GM21423 (cell line): Measurements from ENCODE around the gene STRN.
"Not testable (repeated sequence)": the region's sequence is repeated elsewhere in the genome, so short reads cannot be mapped to it uniquely, and the experiment has no call there.

Source experiments
- ATAC-seq: cut with Tn5 transposase; IDR thresholded peaks from one replicate; pipeline ENCODE4 v1.9.1; 2021; ENCODE audit warnings: mild to moderate bottlenecking, moderate library complexity; ENCODE audit not compliant: unreplicated experiment

The STRN gene

GRCh38 chr2:36963734-36964133, 2.6 kb downstream of the STRN start:
- no peak for ATAC-seq

DNA sequence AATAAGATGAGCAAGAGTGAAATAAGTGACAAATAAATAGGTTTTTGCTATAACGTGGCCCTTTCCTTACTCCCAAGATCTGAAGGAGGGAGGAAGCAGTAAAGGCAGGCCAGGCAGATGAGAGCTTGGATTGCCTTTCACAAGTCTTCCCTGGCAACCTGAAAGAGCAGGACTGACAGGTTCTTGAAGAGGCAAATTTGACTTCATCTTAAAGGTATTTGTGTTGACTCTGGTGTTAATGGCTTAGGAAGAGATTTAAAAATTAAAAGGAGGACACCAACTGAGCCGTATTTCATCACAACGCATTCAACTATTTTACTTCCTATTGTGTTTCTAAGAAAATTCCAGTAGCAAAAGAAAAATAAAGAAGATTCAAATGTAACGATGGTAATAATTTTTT, 3.2 kb downstream of the STRN start:
- ATAC-seq = no peak

DNA sequence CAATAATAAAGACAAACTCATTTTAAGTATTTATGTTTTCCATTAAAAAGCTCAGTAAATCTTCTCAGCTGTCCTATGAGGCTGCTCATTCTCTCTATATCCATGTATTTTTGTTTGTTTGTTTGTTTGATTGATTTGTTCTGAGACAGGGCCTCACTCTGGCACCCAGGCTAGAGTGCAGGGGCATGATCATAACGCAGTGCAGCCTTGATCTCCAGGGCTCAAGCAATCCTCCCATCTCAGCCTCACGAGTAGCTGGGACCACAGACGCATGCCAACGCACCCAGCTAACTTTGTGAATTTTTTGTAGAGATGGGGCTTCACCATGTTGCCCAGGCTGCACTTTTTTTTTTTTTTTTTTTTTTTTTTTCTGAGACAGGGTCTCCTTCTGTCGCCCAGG, 5.6 kb downstream of the STRN start:
- ATAC-seq = no peak

DNA sequence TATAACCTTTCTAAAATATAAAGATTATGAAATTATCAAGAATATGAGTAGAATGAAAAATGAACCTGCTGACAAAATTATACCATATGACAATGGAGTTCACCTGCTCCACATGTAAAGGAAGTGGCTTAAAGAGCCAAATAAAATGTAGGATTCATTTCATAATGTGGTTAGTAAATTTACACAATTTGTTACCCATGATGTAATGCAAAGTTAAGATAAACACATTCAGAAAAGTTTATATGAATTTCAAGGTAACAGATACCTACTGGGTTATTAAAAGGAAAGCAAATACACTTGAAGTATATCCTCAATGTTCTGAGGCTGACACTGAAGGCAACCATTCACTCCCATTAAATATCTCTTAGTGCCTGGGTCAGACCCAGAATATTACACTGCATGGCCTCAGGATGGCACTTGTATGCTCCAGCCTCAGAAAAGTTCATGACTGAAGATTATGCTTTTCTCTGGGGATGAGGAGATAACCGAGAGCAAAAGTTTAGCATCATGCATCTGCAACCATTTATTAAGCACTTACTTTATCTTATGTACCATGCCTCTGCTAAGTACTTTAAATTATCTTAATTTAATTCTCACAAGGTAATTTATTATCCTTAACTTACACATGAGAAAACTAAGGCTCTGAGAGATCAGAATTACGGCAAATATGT, 6.2 kb downstream of the STRN start:
- ATAC-seq = no peak

DNA sequence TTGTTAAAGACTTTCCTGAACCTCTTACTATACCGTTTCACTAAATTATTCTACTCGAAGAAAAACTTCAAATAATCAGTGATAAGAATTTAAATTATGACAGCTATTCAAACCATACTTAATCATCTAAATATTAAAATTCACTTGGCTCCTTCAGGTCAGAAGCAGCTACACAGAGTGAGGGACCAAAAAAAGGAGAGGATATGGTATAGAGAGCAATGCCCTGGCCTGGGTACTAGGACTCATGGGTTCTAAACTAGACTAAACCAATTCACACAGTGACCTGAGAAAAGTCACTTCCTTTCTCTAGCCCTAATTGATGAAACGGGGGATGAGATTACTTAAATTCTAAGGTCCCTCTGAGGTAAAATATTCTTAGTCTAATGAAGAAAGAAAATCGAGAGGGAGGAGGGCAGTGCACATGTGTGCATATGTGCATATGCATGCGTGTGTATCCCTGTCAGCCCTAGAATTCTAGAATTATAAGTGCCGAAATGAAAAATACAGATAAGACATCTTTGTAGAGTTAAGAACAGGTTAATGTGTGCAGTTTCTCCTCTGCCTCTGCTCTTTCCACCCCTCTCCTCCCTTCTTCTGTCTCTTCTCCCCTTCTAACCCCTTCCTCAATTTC, 11.2 kb downstream of the STRN start:
- no peak for ATAC-seq

DNA sequence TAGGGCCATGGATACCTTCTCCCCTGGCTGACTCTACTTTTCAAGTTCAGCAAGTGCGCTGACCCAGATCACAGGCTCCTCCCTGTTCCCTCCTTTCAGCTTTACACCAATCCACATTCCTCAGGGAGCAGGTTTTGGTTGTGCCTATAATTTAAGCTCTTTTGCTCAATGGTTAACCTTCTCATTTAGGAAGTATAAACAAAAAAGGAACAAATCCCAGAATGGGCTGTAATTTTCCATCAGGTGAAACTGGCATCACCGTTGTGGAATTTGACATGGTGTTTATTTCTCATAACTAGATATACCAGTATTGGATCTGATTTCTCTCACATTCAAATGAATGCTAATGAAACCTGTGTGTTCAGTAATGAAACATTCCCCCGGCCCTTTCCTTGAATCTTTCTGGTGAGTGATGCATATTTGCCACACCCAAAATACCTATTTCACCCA, 13.6 kb downstream of the STRN start:
- ATAC-seq = no peak

GRCh38 chr2:36951574-36951973, 14.8 kb downstream of the STRN start:
- ATAC-seq = no peak

DNA sequence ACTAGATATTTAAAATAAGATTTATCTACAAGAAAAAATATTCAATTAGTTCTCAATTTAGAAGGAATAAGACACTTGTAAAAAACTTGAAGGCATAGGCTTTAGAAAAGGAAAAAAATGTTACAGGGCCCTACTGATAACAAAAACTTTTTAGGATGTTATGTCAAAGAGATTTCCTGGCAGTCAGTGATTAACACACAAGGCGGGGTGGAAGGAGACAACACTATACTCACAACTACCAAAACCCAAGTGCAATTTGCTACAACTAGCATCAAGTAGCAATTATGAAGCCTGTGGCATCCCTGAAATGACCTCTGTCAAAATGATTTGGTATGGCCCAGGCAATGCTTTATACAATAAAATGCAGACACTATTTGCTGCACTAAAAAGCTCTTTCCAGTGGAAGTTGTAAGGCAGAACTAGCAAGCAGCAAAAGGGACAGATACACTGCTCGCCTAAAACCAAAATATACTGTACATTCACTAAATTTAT, 15.3 kb downstream of the STRN start:
- no peak for ATAC-seq

- no peak for ATAC-seq
These were observed 16.5 kb downstream of the STRN start for GRCh38 chr2:36949845-36950244.

DNA sequence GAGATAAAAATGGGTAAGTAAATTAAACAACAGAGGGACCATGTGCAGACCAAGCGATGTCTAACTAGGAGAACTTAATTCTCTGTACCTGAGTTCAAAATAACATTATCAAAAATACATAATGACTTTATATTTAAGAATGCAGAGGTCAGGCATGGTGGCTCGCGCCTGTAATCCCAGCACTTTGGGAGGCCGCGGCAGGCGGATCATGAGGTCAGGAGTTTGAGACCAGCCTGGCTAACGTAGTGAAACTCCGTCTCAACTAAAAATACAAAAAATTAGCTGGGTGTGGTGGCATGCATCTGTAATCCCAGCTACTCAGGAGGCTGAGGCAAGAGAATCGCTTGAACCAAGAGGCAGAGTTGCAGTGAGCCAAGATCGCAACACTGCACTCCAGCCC, 21.1 kb downstream of the STRN start:
- ATAC-seq = not testable (repeated sequence)

GRCh38 chr2:36941867-36942266, 24.5 kb downstream of the STRN start:
- no peak for ATAC-seq

DNA sequence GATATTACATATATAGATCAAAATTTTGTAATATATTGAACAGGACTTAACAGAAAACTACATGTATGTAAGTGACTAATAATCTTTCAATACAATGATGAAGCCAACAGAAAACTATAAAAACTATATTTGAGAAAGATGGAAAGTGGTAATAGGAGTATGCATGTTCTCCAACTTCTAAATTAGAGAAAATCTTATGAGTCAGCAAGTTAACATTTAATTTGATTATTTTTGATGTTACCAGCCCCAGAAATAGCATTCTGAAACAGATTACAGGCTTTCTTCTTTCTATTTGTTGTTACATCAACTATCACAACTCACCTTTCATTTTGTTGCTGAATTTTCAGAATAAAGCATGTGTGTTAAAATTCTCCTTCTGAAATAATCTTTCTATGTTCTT, 29.8 kb downstream of the STRN start:
- ATAC-seq = not testable (repeated sequence)

- not testable (repeated sequence) for ATAC-seq
These were observed 34.6 kb downstream of the STRN start for GRCh38 chr2:36931688-36932087.

- ATAC-seq = not testable (repeated sequence)
These were observed 35.4 kb downstream of the STRN start for GRCh38 chr2:36930787-36931410.

DNA sequence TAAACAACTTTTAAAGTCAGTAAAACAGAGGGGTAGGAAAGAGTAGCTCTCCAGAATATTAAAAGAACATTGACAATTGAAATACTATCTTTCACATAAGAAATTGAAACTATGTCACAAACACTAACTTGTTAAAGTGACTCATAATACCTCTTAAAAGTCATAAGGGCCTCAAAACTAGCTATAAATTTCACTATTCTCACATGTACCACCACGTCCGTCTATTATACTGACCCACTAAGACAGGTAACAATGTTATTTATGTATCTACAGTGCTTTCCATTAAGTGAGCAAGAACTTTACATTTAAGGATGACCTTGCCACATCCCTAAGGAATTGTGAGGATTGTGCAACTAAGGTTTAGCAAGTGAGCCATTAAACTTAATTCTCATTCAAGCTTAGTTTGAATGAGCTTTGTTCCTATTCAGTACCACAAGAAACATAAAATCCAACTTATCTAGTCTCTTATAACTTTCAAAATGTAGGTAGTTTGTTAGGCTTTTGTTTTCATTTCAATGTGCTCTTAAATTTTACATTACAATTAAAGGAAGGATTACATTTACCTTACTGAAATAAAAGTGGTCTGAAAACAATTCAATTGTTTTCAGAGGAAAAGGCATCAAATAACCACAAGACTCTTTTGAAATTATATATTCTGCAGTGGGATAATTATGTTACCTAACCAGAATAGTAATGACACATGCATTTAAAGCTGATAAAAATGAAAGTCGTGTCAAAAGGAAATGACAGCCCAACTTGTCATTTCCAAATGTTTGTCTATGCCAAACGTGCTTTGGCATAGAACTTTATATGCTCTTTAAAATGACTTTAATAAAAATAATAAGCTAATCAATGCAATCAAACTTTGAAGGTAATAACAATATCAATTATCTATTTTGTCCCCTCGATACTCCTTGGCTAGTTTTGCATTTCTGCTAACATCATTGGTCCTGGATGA, 39.9 kb downstream of the STRN start:
- ATAC-seq = not testable (repeated sequence)

- not testable (repeated sequence) for ATAC-seq
These were observed 43.7 kb downstream of the STRN start for GRCh38 chr2:36922629-36923028.

DNA sequence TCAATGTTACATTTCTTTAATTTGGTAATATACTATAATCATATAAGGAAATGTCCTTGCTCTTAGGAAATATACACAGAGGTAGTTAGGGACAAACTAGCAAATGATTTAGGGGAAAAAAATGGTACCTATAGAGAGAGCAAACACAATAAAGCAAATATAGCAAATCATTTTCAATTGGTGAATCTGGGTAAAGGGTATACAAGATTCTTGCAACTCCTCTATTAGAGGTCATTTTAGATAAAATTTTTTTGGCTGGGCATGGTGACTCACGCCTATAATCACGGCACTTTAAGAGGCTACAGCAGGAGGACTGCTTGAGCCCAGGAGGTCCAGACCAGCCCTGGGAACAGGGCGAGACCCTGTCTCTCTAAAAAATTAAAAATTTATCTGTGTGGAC, 44.4 kb downstream of the STRN start:
- ATAC-seq = no peak

- no peak for ATAC-seq
These were observed 47.1 kb downstream of the STRN start for GRCh38 chr2:36919041-36919837.

- ATAC-seq = no peak
These were observed 48.0 kb downstream of the STRN start for GRCh38 chr2:36918307-36918706.

DNA sequence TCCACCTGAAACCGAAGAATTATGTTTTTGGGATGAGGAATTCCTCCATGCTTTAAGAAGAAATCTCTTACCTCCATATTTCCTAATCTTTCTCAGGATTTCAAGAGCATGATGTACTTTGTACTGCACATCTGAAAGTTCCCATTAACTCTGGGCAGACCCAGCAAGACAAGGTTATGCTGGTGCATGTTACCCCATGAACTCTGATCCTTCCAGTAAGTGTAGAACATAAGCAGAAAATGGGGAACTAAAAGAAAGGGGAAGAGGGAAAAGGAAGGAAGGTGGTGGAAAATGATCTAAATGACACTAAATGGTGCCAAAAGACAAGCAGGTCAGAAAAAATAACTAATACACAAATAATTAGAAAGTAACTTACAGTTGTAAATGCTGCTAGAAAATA, 50.7 kb downstream of the STRN start:
- ATAC-seq = no peak
